ENCODE results near the gene ST8SIA6.

DNA sequence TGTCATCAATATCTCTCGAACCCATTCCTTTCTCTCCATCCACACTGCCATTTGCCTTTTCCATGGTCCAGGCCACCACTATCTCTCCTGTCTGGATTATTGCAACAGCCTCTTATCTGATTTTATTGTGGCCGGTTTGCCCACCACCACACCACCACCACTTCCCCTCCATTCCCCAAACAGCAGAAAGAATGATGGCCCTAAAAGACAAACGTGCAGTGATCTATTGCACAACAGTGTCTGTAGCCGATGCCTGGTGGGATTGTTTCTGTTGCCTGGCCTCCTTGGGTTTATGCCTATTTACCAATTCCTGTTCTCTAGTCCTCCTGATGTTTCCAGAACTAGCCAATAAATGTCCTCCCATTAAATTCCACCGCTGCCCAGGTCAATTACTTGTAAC, 10.2 kb upstream of the ST8SIA6 start:
- TF ChIP-seq, protein P1, sequence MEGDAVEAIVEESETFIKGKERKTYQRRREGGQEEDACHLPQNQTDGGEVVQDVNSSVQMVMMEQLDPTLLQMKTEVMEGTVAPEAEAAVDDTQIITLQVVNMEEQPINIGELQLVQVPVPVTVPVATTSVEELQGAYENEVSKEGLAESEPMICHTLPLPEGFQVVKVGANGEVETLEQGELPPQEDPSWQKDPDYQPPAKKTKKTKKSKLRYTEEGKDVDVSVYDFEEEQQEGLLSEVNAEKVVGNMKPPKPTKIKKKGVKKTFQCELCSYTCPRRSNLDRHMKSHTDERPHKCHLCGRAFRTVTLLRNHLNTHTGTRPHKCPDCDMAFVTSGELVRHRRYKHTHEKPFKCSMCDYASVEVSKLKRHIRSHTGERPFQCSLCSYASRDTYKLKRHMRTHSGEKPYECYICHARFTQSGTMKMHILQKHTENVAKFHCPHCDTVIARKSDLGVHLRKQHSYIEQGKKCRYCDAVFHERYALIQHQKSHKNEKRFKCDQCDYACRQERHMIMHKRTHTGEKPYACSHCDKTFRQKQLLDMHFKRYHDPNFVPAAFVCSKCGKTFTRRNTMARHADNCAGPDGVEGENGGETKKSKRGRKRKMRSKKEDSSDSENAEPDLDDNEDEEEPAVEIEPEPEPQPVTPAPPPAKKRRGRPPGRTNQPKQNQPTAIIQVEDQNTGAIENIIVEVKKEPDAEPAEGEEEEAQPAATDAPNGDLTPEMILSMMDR (conservative IDR thresholded peaks at IDR 0.05 in 1 of 2, IDR thresholded peaks at IDR 0.05 in 1 of 2; ENCODE audit: extremely low read depth in 1 of 2, insufficient read depth in 1 of 2, low read depth in 1 of 2, low read length in 2 of 2): no peak
- TF ChIP-seq EZH2 (IDR thresholded peaks at IDR 0.05; ENCODE audit: borderline replicate concordance, low read length): no peak
